Stimulated activated CD8-positive, alpha-beta memory T cell treated with anti-CD3 and anti-CD28 coated beads, Interleukin-4, amount 100 ng/mL, for 48 hours (primary cell): Measurements from ENCODE around the gene CBLB.

ENCODE experiments used
- DNase-seq: peaks from one replicate; pipeline ENCODE4 v3.0.0-alpha.2; 2020

CBLB gene

DNA sequence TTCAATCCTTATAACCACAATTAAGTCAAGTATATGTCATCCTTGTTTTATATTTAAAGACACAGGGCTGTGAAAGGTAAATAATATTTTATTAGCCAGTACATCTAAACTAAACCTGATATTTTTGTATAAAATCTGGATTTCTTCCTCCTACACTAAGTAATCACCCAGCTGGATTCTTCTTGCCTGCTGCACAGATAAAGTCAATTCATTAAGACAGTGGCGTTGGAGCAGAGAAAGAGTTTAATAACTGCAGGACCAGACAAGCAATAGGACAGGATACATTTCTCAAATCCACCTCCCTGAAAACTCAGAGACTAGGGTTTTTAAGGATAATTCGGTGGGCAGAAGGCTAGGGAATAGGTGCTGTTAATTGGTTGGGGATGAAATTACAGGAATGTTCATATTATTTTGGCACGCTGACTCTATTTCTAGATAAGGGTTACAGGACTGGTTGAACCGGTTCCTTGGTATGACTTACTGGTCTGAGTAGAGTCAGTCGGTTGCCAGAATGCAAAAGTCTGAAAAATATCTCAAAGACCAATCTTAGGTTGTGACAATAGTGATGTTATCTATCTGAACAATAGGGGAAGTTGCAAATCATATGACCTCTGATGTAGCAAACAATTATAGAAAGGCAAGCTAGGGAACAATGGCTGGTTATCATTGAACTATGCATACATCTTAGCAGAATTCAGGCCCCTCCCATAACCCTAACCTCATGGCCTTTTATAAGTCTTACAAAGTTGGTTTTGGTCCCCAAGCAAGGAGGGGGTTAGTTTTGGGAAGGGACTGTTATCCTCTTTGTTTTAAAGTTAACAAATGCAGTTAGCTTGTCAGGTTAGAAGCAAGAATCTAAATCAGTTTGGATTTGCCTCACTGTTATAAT, 257.3 kb downstream of the CBLB start:
- DNase-seq: no peak

DNA sequence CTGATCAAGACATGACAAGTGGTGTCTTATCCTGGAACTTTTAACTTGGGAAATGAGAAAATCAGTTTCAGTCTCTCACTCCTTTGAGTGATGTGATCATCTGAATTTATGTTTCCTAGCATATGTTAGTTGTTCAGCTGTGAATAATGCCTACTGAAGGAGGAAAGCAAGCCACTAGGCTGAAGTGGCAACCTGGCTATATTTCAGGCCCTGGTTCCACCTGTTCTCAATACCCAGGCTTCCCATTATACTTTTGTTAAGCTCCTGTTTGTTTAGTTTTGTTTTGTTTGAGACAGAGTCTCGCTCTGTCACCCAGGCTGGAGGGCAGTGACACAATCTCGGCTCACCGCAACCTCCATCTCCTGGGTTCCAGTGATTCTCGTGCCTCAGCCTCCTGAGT, 258.3 kb downstream of the CBLB start:
- DNase-seq: no peak

DNA sequence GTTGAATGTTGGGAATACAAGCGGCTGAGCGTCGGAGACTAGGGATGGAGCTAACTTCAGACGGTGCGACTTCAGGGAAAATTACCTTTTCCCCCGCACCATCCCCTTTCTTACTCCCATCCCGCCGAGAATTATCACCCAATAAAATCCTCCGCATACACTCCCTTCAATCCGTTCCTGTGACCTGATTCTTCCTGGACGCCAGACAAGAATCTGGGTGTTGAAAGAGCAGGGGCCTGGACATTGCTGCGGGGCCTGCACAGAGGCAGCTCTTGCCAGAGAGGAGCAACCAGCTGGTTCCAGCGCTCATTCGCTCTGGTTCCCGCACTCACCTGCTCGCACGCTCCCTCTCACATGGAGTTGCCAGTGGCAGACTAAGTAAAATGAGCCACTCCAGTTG, 260.2 kb downstream of the CBLB start:
- no peak for DNase-seq

DNA sequence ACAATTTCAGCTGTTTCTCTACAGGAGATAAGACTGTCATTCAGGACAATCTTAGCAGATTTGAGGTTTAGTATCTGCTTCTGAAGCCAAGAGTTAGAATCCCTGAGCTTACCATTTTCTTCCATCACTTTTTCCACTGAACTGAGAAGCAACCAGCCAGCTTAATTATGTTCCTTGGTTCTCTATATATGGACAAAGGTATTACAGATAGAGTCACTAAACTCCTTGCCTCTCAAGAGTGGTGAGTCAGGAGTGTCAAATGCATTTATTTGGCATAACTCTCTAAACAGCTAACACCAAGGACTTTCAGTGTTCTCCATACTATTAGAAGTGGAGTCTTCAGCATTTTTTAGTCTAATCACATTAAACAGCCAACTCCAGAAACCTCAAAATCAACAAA, 262.8 kb downstream of the CBLB start:
- no peak for DNase-seq
